CD4-positive, alpha-beta T cell treated with Interleukin-6 at 100 ng/mL for 8 hours (primary cell): Measurements from ENCODE around the gene MET.

Experiments
- DNase-seq: peaks from one replicate; pipeline ENCODE4 v3.0.0-alpha.2; 2020; ENCODE audit warnings: mixed read lengths, low spot score

Gene MET

DNA sequence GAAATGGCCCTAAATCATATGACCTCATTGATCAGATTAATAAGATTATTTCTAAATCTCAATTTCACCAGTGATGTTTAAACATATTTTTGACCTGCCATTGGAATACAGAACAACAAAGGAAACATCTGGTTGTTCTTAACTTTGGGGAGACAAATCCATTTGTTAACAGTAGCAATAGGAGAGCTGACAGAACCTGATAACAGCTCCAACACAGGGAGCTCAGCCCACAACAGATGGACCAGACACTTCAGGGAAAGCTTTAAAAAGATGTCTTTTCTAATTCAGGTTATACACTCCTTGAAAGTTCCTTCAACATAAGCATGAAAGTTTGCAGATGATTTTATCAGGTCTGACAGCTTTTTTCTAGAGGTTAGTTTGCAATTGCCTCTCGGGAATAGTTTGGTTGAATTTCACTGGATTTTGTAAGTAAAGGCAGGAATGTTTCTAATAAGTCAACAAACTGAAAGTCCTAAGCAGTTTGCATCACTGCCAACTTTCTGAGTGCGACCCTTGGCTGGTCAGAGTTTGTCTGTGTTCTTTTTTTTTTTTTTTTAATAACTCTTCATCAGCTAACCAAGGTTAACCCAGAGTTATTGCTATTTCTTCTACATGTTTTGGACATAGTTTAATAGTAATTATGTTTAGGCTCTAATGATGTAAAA is 6.5 kb upstream of the MET start:
- no peak for DNase-seq

DNA sequence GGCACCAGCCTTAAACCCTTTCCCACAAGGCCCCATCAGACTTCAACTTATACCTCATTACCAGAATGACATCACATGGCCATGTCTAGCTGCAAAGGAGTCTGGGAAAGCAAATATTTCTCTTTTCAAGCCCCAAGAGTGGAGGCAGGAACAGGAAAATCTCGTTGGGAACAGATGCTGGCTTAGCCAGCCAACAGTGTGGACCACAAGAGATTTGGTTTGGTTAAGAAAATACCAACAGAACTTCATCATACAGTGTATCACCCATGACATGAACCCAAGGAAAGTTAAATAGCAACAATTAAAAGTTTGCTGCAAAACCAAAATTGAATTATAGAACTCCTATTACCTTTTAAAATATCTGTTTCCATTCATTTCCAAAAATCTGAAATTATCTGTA is 2.2 kb upstream of the MET start:
- DNase-seq = no peak

- no peak for DNase-seq
These were observed 1.5 kb upstream of the MET start for GRCh38 chr7:116670409-116671015.

GRCh38 chr7:116671111-116671510 is 885 bp upstream of the MET start:
- no peak for DNase-seq

DNA sequence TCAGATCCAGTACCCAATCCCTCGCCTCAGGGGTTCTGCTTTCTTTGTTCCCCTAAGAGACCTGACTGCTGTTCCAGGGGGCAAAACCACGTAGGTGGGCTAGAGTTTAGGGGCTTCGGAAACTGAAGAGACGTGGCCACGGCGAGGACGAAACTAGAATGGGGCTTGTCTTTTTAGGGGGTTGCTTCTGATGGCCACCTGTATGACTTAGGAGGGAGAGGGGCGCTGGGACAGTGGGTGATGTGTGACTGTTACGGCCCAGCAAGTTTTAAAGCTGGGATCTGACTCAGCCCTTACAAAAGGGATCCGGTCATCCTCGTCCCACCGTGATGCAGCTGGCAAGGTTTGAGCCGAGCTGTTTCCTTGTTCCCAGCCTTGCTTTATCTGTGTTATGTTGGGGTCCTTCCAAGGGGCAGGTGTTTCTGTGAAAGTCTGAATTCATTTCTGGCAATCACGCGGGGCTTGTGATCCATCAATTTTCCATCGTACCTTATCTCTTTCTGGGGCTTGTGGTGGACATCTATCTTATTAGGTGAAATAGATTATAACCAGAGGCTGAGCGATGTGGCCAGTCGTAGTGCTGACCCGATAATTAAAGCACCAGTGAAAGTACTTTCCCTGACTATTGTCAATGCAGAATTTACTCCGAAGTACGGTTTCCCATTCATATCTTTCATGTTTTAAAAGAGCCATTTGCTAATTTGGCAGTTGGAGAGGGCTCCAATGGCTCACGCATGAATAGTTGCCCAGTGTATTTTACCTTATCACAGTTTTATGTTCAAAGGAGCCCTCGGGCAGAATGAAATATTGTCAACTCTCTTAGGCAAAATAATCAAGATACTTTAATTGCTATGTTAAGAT is 830 bp downstream of the MET start:
- DNase-seq = no peak

GRCh38 chr7:116673457-116673865 is 1.5 kb downstream of the MET start:
- DNase-seq = no peak

- no peak for DNase-seq
These were observed 2.6 kb downstream of the MET start for GRCh38 chr7:116674508-116675173.

DNA sequence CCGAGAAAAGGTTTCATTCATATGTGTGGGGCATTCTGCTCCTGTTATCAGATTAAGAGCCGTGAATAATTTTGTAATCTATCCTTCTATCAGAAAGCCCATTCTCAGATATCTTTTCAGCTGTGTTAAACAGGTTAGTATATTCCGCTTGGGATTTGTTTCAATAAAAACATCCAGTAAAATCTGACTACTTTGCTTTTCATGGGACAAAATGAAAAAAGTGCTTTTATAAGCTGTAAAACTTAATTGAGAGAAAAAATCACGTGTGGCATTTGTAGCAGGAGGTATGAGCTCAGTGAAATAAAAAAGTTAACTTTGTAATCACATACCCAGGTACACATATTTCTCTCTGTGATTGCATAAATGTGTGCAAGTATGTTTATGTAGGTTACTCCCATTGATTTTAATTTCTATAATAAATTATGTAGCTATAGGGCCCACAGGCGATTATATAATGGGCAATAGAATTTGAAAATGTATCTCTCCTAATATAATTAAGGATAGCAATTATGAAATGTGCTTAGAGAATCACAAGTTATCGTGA is 3.9 kb downstream of the MET start:
- DNase-seq = no peak

DNA sequence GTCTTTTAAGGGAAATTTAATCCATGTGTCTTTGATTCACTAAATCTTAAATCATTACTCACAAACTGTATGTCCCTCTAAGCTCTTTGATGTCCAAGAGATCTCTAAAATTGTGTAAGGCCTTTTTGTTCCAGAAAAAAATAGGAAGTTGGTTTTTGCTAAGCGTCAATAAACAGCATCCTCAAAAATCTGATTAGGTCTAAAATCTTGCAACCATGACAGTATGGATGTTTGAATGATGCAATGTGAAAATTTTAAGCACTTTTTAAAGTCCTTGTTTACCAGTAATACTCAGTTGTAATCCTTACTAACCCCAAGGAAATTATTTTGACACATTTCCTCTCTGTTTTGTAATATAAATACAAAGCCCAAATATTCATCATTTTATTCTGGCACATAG is 6.8 kb downstream of the MET start:
- no peak for DNase-seq

- DNase-seq = no peak
These were observed 7.5 kb downstream of the MET start for GRCh38 chr7:116679500-116679899.

DNA sequence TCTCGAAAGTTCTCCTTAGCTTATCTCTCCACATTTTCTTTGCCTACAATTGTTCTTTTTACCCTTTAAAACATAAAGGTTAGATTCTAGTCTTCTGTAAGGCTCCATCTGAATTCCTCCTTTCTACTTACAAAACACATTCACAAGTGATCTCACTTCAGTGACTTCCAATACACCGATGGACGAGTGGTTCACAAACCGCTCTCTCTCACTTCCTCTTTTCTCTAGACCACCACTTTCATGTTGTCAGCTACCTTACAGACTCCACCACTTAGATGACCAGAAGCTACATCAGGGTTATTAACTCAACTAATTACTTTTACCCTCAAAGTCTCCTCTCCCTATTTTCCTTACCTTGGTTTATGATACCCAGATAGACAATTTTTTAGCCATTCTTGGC is 11.8 kb downstream of the MET start:
- DNase-seq = no peak

DNA sequence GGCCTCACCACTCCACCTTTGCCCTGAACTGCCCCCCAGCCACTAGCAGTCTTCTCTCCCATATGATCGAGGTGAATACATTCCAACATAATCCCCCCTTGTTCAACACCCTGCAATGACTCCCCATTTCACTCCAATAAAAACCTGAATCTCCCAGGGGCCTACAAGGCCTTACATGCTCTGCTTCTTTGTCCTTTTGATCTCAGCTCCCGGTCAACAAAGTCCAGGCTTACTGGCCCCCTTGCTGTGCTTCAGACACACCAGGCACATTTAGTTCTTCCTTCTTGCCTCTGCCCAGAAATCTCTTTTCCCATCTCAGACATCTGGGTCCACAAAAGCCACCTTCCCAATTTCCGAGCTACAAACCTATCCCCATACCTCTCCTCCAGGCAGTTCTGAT is 14.0 kb downstream of the MET start:
- no peak for DNase-seq

GRCh38 chr7:116686812-116687419 is 14.9 kb downstream of the MET start:
- no peak for DNase-seq

GRCh38 chr7:116687801-116688201 is 15.8 kb downstream of the MET start:
- no peak for DNase-seq

DNA sequence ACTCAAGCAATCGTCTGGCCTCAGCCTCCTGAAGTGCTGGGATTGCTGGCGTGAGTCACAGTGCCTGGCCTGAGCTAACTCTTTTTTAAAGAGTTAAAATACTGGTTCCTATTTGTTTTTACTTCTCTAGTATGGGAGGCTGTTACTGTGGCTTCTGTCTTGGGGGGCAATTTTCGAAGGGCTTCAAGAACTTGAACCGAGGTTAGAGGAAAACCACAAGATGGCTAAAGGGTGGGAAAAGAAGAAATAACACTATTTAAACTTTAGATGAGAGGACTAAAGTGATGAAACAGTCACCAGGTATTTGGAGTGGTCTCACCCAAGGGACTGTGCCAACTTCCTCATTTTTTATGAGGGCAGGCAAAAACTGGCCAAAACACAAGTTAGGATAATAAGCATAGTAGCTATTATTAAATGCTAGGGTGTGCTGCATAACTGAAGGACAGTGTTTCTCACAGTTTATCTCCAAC is 17.8 kb downstream of the MET start:
- DNase-seq = no peak

GRCh38 chr7:116691664-116692063 is 19.7 kb downstream of the MET start:
- DNase-seq = no peak

DNA sequence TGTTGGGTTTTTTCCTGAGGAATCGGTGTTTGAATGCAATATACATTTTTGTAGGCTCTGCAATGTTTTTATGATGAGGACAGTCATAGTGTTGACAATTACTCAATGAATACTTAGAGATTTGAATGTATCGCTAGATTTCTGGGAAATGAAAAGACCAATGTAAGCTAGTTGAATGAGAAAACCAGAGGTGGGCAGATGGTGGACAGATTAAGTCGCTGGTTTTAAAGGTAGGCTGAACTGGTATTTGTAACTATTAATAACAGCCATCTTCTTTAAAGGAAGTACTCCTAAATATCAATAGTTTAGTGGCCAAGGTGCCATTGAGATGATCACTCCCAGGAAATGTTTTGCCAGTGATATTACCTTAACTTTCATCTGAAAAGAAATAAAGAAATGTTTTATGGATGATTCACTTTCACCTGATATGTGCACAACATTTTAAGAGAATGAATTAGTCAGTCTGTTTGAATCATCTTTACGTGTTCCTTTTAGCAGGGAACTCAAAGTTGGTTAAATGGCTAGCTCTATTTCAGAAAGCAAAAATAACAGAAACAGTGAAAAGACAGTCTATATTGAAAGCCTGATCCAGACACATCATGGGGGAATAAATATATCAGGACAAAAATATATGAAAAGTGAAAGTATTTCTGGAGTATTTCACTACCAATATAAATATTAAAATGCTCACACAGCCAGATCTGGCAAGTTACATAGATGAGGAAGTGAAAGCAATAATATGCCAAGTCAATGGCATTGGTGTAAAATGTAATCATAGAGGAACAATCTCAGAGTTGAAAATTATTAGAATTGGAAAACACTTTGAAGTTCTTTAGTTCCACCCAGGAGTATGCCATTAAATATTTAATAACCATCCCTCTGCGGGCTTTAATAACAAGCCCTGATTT is 20.7 kb downstream of the MET start:
- DNase-seq = no peak

- no peak for DNase-seq
These were observed 24.7 kb downstream of the MET start for GRCh38 chr7:116696707-116697106.

DNA sequence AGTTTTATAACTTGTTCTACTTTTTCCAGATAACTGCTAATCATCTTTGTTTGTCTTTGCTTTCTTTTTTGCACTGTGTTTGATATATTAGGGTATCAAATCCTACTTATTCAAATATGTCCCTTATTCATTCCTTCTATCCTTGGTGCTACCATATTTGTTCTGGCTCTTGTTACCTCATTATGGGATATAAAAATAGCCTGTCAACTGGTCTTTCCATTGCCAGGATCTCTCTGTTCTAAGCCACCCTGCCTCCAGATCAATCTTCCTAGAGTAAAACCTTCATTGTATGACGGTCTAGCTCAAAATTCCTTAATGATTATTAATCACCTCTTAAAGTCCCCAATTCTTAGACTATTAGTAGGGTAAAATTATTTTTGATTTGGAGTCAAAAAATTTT is 25.2 kb downstream of the MET start:
- no peak for DNase-seq

GRCh38 chr7:116697761-116698160 is 25.8 kb downstream of the MET start:
- no peak for DNase-seq

DNA sequence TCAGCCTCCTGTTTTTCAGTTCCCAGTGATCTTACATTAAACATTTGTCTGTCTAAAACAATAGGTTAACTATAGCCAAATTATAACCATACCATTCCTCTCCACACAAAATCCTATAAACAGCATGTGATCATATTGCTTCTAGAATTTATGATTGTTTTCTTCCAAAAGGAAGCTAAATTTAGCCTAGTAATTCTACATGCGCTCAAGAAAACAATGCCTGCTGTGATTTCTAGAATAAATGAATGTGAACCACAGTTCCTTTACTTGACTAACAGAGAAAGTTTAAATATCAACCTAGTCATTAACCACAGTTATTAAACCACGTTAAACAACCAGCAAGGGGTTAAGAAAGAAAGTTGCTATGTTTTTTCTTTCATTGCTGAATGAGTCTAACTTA is 26.4 kb downstream of the MET start:
- DNase-seq = no peak
